ENCODE measurements around the gene EIF3I. TPM values are rescaled to one million over a fixed set of nuclear protein-coding genes. Genes with fewer than 3 reads are reported as not detected.
A peak's percentile ranks its signal among the peaks of the same experiment; 100 is the strongest.

The EIF3I gene
- total and polyA plus RNA-seq, 2 of the 13 experiments (the other 11 are each of a cell fraction or from before 2014, with no cell fraction given) = 210 to 223 TPM

DNA sequence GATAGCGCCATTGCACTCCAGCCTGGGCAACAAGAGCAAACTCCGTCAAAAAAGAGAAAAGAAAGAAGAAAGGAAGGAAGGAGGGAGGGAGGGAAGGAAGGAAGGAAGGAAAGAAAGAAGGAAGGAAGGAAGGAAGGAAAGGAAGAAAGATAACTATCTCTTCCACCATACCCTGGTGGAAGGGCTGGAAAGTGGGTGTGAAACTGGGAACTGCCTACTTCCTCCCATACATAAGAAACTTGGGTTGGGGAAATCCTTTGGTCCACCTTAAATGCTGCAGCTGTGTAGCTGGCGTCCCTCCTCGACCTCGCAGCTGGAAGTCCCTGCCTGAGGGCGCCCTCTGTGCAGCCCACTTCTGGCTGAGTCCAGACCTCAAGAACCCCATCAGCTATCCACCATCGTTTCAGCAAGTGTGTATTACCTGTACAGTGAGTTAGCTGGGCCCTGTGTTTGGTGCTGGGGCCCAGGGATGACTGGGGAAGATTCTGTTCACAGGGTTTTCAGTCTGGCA, 20.2 kb downstream of the EIF3I start:
- Histone ChIP-seq H2AFZ (ENCODE audit: low read length) (peak overlapping the region; percentile 46), H3K36me3 (replicated peaks in 1 of 2; ENCODE audit: control insufficient read depth in 1 of 2, insufficient read depth in 2 of 2, low read length in 2 of 2) (no peaks in the 10 kb centered on the region), H3K79me2 (ENCODE audit: insufficient read depth, low read length) (no peaks in the 10 kb centered on the region), H3K4me1 (ENCODE audit: insufficient read depth, low read length) (peaks cover 53% of the 10 kb centered on the region), H3K27me3 (ENCODE audit: control insufficient read depth in 1 of 2, insufficient read depth in 2 of 2, low read length in 2 of 2) (no peaks in the 10 kb centered on the region), H3K9ac (ENCODE audit: insufficient read depth, low read depth, low read length) (no peak overlapping the region), H4K20me1 (ENCODE audit: insufficient read depth, low read length) (no peaks in the 10 kb centered on the region), H3K4me2 (ENCODE audit: low read depth, low read length) (peak overlapping the region; percentile 74), H3K9me3 (ENCODE audit: low read length) (no peaks in the 10 kb centered on the region), H3K27ac (ENCODE audit: extremely low read length, insufficient read depth, low read length) (no peak overlapping the region), H3K4me3 (replicated peaks in 1 of 3; ENCODE audit: insufficient read depth in 1 of 3, low read depth in 2 of 3, low read length in 3 of 3) (peak overlapping the region in 1 of 3 experiments; percentile 30; a peak in 1 of 6 replicates)
- intact Hi-C loops (cut with micrococcal nuclease; ENCODE audit: unreplicated experiment) (no loop called here), in situ Hi-C loops (cut with HindIII; ENCODE audit: extremely low pct_ligation_motif_present, low pct_unique_long_range_greater_than_20kb) (no loop called here)
- peak; percentile 51 for ATAC-seq
- peak; percentile 12 for FAIRE-seq
- CTCF ChIA-PET (ENCODE audit: low intra/inter-chr PET ratio, low total read pairs) = no interaction called here
- no TSS peak for BruUV-seq (replicated peaks)
- 92% methylated on average over 2 of the region's 7 CpGs for WGBS (ENCODE audit: low lambda C conversion rate)
- DNase-seq (ENCODE audit: low spot score) = no peak
- POLR2A ChIA-PET = interaction anchor here (0.8 to 2.5 kb wide), 11 partner anchors 9 to 109 kb away, joined by 3 to 14 read pairs (median 8); partner anchors contain the start of genes LCK, MARCKSL1 and TXLNA
- TF ChIP-seq SAP130 (CRISPR knock-in tag; IDR thresholded peaks at IDR 0.05; ENCODE audit: low read depth) (0 out of 2 replicates have a peak, but pooled peaks have one; percentile 21), XRCC5 (optimal IDR thresholded peaks at IDR 0.05; ENCODE audit: low read length) (no peak), ZNF788 (CRISPR knock-in tag; IDR thresholded peaks at IDR 0.05; ENCODE audit: borderline replicate concordance) (0 out of 2 replicates have a peak, but pooled peaks have one; percentile 32), STAG1 (CRISPR knock-in tag; IDR thresholded peaks at IDR 0.05) (peak; percentile 31; the same call in 1 of the 2 replicates), ZNF780A (CRISPR knock-in tag; IDR thresholded peaks at IDR 0.05) (no peak), IRX3 (CRISPR knock-in tag; IDR thresholded peaks at IDR 0.05; ENCODE audit: borderline replicate concordance, low read depth) (no peak)
- TF ChIP-seq, protein P1, sequence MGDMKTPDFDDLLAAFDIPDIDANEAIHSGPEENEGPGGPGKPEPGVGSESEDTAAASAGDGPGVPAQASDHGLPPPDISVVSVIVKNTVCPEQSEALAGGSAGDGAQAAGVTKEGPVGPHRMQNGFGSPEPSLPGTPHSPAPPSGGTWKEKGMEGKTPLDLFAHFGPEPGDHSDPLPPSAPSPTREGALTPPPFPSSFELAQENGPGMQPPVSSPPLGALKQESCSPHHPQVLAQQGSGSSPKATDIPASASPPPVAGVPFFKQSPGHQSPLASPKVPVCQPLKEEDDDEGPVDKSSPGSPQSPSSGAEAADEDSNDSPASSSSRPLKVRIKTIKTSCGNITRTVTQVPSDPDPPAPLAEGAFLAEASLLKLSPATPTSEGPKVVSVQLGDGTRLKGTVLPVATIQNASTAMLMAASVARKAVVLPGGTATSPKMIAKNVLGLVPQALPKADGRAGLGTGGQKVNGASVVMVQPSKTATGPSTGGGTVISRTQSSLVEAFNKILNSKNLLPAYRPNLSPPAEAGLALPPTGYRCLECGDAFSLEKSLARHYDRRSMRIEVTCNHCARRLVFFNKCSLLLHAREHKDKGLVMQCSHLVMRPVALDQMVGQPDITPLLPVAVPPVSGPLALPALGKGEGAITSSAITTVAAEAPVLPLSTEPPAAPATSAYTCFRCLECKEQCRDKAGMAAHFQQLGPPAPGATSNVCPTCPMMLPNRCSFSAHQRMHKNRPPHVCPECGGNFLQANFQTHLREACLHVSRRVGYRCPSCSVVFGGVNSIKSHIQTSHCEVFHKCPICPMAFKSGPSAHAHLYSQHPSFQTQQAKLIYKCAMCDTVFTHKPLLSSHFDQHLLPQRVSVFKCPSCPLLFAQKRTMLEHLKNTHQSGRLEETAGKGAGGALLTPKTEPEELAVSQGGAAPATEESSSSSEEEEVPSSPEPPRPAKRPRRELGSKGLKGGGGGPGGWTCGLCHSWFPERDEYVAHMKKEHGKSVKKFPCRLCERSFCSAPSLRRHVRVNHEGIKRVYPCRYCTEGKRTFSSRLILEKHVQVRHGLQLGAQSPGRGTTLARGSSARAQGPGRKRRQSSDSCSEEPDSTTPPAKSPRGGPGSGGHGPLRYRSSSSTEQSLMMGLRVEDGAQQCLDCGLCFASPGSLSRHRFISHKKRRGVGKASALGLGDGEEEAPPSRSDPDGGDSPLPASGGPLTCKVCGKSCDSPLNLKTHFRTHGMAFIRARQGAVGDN (CRISPR knock-in tag; IDR thresholded peaks at IDR 0.05) = peak; percentile 35; the same call in 1 of the 2 replicates
- TF ChIP-seq, protein P2, sequence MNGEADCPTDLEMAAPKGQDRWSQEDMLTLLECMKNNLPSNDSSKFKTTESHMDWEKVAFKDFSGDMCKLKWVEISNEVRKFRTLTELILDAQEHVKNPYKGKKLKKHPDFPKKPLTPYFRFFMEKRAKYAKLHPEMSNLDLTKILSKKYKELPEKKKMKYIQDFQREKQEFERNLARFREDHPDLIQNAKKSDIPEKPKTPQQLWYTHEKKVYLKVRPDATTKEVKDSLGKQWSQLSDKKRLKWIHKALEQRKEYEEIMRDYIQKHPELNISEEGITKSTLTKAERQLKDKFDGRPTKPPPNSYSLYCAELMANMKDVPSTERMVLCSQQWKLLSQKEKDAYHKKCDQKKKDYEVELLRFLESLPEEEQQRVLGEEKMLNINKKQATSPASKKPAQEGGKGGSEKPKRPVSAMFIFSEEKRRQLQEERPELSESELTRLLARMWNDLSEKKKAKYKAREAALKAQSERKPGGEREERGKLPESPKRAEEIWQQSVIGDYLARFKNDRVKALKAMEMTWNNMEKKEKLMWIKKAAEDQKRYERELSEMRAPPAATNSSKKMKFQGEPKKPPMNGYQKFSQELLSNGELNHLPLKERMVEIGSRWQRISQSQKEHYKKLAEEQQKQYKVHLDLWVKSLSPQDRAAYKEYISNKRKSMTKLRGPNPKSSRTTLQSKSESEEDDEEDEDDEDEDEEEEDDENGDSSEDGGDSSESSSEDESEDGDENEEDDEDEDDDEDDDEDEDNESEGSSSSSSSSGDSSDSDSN (CRISPR knock-in tag; IDR thresholded peaks at IDR 0.05) = 0 out of 2 replicates have a peak, but pooled peaks have one; percentile 29
- TF ChIP-seq, protein P3, sequence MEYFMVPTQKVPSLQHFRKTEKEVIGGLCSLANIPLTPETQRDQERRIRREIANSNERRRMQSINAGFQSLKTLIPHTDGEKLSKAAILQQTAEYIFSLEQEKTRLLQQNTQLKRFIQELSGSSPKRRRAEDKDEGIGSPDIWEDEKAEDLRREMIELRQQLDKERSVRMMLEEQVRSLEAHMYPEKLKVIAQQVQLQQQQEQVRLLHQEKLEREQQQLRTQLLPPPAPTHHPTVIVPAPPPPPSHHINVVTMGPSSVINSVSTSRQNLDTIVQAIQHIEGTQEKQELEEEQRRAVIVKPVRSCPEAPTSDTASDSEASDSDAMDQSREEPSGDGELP (IDR thresholded peaks at IDR 0.05; ENCODE audit: borderline replicate concordance, low read depth) = peak; percentile 83; the same call in 1 of the 2 replicates
- TF ChIP-seq, protein P4, sequence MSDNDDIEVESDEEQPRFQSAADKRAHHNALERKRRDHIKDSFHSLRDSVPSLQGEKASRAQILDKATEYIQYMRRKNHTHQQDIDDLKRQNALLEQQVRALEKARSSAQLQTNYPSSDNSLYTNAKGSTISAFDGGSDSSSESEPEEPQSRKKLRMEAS (IDR thresholded peaks at IDR 0.05) = peak; percentile 21; the same call in 1 of the 2 replicates
- TF ChIP-seq, protein P5, sequence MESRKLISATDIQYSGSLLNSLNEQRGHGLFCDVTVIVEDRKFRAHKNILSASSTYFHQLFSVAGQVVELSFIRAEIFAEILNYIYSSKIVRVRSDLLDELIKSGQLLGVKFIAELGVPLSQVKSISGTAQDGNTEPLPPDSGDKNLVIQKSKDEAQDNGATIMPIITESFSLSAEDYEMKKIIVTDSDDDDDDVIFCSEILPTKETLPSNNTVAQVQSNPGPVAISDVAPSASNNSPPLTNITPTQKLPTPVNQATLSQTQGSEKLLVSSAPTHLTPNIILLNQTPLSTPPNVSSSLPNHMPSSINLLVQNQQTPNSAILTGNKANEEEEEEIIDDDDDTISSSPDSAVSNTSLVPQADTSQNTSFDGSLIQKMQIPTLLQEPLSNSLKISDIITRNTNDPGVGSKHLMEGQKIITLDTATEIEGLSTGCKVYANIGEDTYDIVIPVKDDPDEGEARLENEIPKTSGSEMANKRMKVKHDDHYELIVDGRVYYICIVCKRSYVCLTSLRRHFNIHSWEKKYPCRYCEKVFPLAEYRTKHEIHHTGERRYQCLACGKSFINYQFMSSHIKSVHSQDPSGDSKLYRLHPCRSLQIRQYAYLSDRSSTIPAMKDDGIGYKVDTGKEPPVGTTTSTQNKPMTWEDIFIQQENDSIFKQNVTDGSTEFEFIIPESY (CRISPR knock-in tag; IDR thresholded peaks at IDR 0.05) = 0 out of 2 replicates have a peak, but pooled peaks have one; percentile 5

All from HepG2 (cell line).